AG04450 (cell line): ENCODE data around the gene BAIAP2L1. TPM values are rescaled to one million over a fixed set of nuclear protein-coding genes. Genes with fewer than 3 reads are reported as not detected.

Experiments
- CTCF ChIA-PET: fragments of 300-600, 350-600 bp; formaldehyde crosslinking; extraction: SDS; loops from one replicate; lab custom pipeline; 2022; ENCODE audit warnings: antibody characterized with exemption, inconsistent platforms; lab: Charles Lee
- POLR2A ChIA-PET: fragments of 350-600 bp; formaldehyde crosslinking; extraction: SDS; loops from one replicate; lab custom pipeline; 2021; ENCODE audit warnings: antibody characterized with exemption, inconsistent platforms; lab: Yijun Ruan, JAX
- DNase-seq: peaks from one replicate; pipeline ENCODE4 v3.0.0-alpha.2; 2011; ENCODE audit warnings: low read depth, low spot score
- H3K27ac ChIP-seq: one replicate; pipeline ENCODE4 v1.5.1; 2012; ENCODE audit warnings: low read depth, low read length, control low read depth
- H3K27me3 ChIP-seq: one replicate; pipeline ENCODE4 v1.6.0; 2012; ENCODE audit warnings: low read length; ENCODE audit not compliant: control insufficient read depth, insufficient read depth
- H3K4me3 ChIP-seq: 2 replicates; pipeline ENCODE4 v1.5.1; 2011; ENCODE audit warnings: mild to moderate bottlenecking, low read depth, low read length, control low read depth
- H3K9me3 ChIP-seq: 2 replicates; pipeline ENCODE4 v1.5.1; 2012; ENCODE audit warnings: low read length; ENCODE audit not compliant: control insufficient read depth, insufficient read depth
- CTCF ChIP-seq: IDR thresholded peaks from 2 replicates; pipeline ENCODE4 v1.5.1; 2011; ENCODE audit warnings: low read depth, low read length, control low read depth, inconsistent platforms
- polyA plus RNA-seq: library from polyadenylated mRNA; depleted of rRNA; stranded (reverse); fragments of >200 nt; gene quantifications from 2 replicates; pipeline ENCODE4 v1.2.3, GENCODE V29; 2011

Gene BAIAP2L1
- polyA plus RNA-seq, 1 experiment = 3.9 TPM

DNA sequence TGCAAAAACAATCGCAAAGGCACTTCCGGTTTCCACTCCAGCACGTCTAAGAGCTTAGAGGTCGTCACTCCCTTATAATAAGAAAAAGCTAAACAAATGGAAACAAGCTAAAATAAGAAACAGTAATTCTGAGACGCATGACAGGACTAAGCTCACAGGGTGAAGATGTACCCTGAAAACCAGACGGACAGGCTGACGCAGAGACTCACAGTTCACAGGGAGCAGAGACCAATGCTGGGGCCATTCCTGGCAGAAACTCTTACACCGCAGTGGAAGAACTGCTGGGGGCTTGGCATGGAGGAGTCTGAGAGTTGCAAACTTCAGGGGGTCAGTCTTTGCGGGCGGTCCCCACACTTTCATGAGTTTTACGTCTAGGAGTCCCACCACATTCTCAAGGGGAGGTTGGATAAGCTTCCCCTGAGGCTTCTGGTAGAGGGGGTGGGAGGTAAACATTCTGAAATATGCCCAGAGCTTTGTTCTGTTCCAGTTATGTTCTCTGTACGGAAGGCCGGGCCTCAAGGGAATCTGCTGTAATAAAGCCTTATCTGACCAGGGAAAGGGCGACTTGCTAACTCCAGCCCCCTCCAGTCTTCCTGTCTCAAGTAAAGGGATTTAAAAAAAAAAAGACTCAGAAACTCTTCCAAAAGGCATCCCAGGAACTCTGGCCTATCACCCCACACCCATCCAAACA lies 71.6 kb downstream of the BAIAP2L1 start:
- DNase-seq = no peak
- TF ChIP-seq CTCF = no peak
- H3K9me3 ChIP-seq = no peaks in the 10 kb centered on the region
- no peaks in the 10 kb centered on the region for H3K27me3 ChIP-seq
- H3K27ac ChIP-seq = peak overlapping the region; percentile 41
- H3K4me3 ChIP-seq = no peak overlapping the region
- ChIA-PET CTCF (interaction anchor here (1.0 to 1.6 kb wide), 2 partner anchors 11 to 513 kb away, joined by 3 read pairs; no protein-coding TSS in a partner anchor), POLR2A (no interaction called here)

DNA sequence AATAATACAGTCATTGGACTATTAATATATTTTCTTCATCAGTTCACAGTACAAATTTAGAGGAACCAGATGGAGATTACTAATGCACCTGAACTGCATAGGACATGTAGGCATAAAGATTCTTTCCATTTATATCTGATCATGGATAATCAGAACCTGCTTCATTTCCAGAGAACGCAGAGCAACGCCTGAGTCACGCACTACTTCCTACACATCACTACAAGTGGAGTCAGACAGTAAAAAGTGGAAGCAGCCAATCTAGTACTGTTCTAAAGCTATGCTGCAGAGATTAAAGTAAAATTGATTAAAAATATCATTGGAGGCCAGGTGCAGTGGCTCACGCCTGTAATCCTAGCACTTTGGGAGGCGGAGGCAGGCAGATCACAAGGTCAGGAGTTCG lies 76.1 kb downstream of the BAIAP2L1 start:
- Histone ChIP-seq H3K4me3 (no peak overlapping the region), H3K27me3 (no peaks in the 10 kb centered on the region), H3K9me3 (no peaks in the 10 kb centered on the region; the same call in 1 of the 2 replicates), H3K27ac (no peak overlapping the region)
- ChIA-PET POLR2A (no interaction called here), CTCF (interaction anchor here (1.2 kb wide), 1 partner anchor 420 kb away, joined by 3 read pairs; no protein-coding TSS in a partner anchor)
- DNase-seq = no peak
- no peak for TF ChIP-seq CTCF

- H3K27me3 ChIP-seq = no peaks in the 10 kb centered on the region
- H3K27ac ChIP-seq = no peak overlapping the region
- DNase-seq = no peak
- CTCF ChIA-PET = interaction anchor here (0.6 to 1.4 kb wide), 3 partner anchors 38 to 517 kb away, joined by 3 read pairs; no protein-coding TSS in a partner anchor
- TF ChIP-seq CTCF = no peak
- H3K9me3 ChIP-seq = no peaks in the 10 kb centered on the region; the same call in 1 of the 2 replicates
- peak overlapping the region; percentile 27 for H3K4me3 ChIP-seq
- POLR2A ChIA-PET = interaction anchor here (0.6 kb wide), 1 partner anchor 22 kb away, joined by 3 read pairs; no protein-coding TSS in a partner anchor
Observed at GRCh38 chr7:98323597-98324322, 77.1 kb downstream of the BAIAP2L1 start.

- CTCF ChIA-PET = interaction anchor here (0.6 to 1.4 kb wide), 2 partner anchors 95 to 519 kb away, joined by 3 read pairs; no protein-coding TSS in a partner anchor
- no peak for TF ChIP-seq CTCF
- DNase-seq = no peak
- Histone ChIP-seq H3K4me3 (no peak overlapping the region), H3K27me3 (no peaks in the 10 kb centered on the region), H3K27ac (no peak overlapping the region), H3K9me3 (no peaks in the 10 kb centered on the region; the same call in 1 of the 2 replicates)
- POLR2A ChIA-PET = interaction anchor here (0.7 kb wide), 1 partner anchor 38 kb away, joined by 3 read pairs; no protein-coding TSS in a partner anchor
Observed at GRCh38 chr7:98322331-98323270, 78.3 kb downstream of the BAIAP2L1 start.
